GM19023 (cell line): ENCODE measurements around the gene PELI2.

Experiments used
- ATAC-seq: cut with Tn5 transposase; IDR thresholded peaks from one replicate; pipeline ENCODE4 v1.9.1; 2021; ENCODE audit warnings: mild to moderate bottlenecking, moderate library complexity; ENCODE audit not compliant: unreplicated experiment

The PELI2 gene

DNA sequence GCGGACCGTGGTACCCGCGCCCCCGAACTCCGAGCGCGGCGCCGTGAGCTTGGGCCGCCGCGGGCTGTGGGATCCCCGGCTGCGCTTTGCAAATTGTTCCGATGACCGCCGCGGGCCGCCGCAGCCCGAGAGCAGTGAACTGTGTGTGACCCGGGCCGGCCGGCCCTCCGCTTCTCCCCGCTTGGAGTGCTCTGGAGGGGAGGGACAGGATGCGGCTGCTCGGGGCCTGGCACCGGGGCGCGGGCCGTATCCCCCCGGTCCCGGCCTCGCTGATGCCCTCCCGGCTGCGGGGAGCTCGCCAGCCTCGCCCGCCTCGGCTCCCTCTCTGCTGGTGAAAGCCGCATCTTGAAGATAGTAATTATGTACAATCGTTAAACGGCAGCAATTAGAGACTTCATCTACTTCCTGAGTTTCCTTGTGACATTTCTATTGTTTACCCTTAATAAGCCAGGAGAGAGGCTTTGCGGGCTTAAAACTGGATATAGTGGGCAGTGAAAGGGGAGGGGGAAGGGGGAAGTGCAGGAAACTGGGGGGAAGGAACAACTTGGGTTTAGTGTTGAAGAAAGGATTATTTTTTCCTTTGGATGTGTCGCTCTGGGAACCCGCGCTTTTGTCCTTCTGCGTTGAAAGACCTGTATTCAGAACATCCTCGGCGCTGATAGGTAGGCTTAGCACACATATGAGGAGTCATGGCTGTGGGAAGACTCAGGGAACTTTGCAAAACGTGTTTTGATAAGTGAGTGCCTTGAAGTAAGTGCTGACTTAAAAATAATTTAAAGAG, 1.2 kb downstream of the PELI2 start:
- no peak for ATAC-seq

DNA sequence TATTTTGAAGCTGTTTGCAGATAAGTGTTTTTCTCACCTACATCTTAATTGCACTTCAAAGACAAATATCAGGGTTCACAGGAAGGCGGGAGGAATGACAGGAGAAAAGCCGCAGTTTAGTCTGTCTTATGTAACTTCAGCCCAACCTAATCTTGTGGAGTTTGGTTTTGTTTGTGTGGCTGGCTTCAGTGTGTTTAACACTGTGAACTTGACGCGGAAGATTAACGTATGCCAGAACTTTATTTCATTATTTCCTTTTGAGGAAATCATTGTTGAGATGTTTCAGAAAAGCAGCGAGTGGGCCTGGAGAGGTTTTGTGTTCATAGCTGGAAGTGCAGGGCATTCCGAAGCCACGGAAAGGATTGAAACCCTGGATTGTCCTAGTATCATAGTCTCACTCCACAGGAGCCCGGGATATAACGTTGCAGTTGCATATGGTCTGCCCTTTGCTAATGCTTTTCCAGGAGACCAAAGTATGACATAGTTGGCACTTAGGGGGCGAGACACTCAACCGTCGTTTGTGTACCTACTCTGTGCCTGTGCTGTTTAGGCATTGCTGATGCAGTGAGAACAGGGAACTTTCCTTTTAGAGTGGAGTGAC, 2.0 kb downstream of the PELI2 start:
- no peak for ATAC-seq

DNA sequence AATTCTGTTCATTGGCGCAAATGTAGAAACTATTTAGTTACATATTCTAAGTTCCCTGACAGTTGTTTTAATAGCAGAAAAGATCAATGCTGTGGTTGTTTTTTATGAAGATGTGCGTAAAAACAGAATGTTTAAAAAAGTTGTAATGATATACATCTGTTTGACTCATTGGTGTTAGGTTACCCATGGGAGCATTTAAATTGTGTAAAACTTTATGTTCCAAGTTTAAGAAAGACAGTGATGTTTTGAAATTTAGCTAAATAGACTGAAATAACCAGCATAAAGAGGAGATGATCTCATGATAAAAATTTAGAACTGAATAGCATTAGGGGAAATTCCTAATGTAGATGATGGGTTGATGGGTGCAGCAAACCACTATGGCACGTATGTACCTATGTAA, 3.6 kb downstream of the PELI2 start:
- ATAC-seq = no peak

DNA sequence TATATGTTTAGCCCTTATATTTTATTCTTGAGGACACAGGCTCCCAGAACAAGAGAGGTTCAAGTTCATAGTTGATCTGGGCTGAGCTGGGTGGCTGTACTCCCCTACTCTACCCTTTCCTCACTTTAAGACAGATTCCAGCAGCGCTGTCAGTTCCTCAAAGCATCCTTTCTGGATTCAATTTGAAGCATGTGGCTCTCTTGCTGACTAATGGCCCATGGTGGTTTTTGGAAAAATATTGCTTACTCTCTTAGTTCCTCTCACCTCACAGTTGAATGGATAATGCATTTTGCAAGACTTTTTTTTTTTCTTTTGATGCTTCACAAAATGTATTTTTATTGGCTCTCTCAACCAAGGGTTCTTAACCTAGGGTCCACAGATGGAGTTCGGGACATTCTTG, 4.1 kb downstream of the PELI2 start:
- no peak for ATAC-seq

DNA sequence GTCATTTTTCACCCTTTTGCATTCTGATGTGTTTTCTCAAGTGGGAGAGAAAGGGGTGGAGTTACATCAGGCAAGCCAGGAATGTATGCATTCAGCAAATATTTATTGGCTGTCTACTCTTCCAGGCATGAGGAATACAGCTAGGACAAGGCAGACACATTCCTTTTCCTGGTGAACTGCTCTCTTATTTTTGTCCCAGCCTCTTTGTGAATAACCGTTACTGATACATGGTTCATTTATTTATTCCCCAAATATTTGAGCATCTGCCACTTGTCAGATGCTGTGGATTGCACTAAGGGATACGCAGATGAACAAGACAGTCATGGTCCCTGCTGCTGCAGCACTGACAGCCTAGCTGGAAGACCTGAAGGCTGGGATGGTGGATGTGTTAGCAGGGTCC, 6.1 kb downstream of the PELI2 start:
- ATAC-seq = no peak

DNA sequence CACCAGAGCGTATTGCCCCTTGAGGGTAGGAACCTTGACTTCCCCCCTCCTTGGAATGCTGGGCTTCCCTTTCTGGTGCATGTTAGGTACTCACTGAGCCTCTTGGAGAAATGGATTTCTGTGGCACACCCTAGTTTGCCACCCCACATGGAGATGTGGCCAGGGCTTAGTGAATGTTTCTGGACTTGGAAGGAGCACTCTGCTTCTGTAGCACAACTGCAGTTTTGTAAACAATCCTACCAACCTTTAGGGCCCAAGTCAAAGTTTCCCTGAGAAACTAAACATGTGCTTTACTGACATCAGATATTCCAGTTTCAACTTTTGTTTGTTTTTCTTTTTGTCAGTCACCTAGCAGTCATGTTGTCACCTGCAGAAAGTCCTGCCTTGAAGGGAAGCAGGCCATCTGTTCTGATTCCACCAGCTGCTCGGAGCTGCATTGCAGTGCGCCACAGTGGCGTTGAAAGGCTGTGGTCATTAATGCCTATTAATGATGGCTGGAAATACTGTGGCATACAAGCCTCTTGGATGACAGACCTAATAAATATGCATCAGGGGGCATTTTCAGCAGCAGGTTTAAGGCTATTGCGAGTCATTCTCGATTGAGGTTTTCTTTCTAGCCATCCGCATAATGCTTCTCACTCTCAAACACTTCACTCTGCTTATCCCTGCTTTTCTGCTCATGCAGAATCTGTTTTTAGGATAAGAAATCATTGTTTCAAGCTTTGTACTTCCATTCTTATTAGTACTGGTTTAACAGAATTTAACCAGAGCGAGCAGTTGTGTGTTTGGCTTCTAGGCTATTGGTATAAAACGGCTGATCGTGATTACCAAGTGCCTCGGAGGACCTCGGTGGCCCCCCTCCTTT, 7.8 kb downstream of the PELI2 start:
- ATAC-seq = no peak

DNA sequence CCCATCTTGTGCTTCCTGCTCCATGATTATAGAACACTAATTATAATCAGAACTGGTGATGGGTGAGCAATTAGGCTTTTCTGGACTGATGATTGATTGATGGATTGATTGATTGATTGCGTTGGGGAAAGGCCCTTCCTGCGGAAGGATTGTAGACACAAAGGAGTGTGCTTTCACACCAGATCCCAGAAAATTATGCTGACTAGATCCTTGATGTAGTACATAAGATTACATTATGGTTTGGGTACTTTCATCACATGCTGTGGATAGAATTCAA, 8.4 kb downstream of the PELI2 start:
- ATAC-seq = no peak

DNA sequence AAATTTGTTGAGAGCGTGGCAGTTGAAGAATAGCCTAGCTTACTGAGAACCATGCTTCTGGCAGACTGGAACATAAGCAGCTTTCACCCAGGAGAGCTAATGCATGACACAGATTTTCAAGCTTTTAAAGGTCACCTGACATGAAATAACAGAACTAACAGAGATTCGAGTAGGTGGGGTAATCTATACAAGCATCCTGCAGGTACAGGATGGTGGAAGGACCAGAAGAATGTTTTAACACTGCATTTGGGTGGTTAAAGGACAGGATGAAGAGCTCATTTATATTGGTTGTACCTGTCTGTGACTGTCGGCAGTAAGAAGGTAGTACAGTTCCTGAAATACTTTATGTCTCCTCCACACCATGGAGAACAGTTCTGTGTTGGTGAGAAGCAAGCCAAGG, 8.9 kb downstream of the PELI2 start:
- no peak for ATAC-seq

DNA sequence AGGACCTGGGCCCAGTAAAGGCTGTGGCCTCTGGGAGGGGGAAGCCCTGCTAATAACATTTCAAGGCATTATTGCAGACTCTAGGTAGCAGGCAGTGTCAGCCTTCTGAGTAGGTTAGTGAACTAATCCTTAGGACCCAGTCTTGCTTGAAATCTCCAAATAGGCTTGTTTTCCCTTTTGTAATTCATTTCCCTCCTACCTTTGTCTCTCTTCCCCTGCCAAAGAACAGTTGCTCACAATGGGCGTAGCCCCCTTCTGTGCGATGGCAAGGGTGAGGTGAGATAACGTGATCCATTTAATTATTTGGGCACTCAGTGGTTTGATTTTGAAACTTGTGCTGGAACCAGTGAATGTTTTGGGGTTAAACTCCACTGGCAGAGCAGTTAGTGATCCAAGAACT, 10.9 kb downstream of the PELI2 start:
- ATAC-seq = no peak

DNA sequence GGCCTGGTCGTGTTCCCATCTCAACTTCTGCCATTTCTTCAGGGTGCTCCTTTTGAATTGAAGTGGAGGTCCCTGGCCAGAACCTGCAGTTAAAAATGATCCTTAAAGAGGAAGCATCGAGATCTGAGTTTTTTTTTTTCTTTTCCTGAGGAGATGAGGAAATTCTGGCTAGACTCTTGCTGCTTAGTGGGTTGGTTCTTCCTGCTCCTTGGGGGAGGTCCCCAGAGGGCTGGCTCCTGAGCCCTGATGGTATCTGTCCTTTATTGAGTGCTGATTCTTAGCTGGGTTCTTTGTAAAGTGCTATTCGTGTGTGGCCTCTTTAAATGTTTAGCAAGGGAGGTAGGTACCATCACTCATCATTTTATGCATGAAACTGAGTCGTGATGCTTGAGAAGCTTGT, 11.7 kb downstream of the PELI2 start:
- ATAC-seq = no peak

DNA sequence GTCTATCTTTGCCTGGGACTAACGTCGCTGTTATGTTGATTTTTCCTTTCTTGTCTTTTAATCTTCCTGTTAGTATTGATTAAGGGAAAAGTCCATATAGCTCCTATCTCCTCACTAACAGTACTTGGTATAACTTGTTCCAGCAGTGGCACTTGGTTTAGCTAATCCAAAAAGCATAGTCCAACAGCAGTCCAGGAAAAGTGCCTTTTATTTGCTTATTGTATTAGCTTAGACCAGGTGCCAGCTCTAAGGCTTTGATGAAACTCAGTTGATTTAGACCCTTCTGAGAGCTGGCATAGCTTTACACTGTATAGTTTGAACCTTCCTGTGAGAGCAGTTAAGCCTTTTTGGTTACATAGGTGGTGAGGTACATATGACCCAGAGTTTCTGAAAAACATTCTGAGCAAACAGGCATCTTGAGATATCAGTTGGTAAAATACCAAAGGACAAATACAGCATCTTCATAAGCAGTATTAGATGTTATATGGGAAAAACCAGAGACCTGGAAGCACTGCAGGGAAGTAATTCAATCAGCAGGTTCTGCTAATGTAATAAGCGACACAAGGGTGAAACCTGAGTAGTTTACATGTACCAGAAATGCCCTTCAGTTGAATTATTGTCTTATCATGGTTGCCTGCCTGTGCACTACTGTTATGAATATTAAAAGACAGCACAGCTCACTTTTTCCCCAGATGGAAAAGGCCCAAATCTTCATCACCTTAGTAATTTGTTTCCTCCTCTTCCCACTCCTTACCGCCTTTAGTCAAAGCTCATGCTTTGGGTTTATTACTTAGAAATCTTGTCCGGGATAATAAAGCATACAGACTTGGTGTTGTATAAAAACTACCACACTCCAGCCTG, 13.0 kb downstream of the PELI2 start:
- ATAC-seq = no peak

DNA sequence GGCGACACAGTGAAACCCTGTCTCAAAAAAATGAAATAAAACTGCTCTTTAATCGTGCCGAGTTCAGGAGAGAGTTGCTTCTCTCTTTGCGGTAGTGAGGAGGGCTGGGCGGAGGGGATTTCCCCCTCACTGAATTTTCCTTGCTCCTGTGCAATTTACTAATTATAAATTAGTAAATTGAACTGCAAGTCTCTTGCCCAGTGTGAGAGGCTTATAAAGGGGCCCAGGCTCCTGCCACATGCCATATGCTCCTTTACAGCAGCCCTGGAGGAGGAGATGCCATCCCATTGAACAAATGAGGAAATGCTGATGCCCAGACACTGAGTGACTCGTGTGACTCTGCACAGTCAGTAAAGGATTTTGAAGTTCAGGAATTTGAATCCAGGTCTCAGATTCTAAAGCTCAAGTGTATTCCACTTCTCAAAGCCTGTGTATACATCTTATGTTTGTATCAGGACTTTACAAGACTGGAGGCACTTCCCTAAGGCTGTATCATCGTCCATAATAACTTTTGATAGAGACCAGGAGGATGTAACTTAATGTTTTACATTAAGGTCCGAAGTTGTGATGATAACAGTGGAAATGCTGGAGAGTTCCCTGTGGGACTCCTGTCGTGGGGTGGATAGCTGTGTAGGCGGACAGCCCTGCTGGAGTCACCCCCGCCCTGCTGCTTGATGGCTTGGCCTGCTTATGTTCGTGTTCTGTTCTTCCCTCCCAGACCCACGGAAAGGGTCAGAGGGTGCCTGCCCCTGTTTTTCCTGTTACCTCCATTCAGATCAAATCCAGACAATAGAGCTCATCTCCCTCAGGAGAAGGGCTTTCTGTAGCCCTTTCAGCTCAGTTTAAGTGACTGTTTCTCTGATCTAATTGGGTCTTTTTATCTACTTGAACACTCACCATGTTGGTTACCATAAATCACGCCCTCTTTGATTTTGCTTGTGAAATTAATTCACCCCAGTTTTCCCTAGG, 13.9 kb downstream of the PELI2 start:
- no peak for ATAC-seq

DNA sequence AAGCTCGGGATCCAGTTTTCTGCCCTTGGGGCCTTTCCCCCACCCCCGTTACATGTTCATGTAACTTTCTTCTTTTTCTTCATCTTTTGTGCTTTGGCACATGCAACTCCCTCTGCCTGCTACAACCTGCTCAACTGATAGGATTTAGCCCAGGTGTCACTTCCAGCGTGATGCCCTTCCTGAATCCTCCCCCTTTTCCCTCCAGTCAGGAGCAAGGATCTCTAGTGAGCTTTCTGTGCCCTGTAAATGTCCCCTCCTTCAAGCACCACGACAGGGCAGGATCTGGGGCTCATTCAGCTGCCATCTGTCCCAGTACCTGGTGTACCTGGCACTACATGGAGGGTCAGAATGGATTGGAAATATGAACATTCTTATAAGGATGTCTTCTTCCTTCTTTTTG, 15.3 kb downstream of the PELI2 start:
- ATAC-seq = no peak

DNA sequence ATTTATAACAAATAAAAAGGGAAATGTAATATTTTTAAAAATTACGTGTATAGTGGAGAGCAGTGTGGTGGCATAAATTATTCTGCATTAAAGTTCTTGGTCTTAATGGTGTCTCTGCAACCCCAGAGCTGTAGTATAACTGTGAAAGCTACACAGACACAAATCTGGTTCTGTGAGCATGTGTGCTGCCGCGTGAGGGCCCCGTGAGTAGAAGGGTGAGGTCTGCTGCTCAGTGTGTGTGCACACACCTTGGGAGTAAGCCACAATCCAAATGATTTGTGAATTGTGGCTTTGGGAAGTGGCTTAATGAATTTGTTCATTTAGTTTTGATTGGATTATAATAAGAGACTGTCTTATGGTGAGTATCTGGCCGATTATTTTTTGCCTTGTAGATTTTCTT, 16.8 kb downstream of the PELI2 start:
- no peak for ATAC-seq

DNA sequence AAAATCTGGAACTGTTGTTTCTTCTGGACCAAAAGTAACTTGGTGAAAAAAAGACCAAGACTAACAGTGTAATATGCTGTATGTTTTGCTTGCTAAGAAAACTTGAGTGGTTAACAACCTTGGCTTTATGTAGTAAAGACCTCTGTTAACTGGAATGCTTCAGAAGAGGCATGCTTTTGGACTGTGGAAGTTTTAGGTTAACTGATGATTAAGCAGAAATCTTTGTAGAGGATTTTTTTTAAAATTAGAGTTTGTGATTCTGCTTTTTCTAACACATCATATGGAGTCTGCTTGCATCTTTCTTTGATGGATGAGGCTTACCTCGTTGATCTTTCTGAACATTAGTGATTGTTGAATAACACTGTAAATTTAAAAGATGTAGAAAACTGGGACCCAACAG, 17.5 kb downstream of the PELI2 start:
- no peak for ATAC-seq

DNA sequence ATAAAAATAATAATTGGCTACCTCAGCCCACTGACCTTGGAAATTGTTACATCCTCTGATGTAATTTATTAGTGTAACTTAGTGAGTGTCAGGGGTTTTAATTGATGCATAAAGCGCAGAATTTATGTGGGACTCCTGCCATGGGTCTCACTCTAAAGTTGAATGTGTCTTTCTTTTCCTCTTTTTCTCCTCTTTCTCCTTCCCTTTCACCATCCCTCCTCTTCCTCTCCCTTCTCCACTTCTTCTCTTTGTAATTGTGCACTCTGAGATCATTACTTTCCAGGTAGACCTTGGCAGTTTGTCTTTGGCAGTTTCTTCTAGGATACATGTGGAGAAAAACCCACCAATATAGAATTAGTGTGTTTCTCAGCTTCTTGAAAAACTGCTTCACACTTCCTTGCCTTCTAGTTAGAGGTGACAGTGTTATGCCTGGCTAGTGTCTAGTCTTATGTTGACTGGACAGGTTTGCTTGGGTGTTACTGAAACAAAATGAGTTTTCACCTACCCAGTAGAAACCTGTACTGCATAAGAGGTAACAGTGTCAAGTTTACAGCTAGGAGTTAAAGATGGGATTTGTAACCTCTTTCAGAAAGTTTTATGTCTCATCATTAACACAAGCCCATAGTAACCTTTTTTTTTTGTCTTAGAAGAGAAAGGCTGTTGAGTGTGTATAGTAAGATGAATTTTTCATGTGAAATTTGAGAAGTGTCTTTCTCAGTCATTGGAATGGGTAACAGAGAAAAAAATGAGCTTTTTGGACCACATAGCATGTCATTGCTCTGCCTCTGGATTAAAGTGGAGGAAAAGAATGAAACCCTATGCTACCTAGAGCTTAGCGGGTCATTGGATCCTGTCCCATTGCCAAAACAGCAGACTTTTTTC, 18.6 kb downstream of the PELI2 start:
- ATAC-seq = no peak

DNA sequence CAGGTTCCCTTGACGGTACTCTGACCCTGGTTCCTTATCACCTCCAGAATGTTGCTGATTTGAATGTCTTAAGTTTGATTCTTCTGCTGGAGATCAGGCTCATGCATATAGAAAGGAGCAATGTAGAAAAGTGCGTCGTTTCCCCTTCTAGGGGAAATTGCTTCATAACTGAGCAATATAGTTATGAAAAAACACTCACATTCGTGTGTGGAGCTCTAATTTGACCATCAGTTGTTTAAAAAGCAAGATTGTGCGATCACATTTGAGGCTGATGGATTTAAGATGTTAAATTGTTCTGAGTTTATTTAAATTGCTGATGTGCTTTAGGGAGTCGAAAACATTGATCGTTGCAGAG, 19.2 kb downstream of the PELI2 start:
- no peak for ATAC-seq

DNA sequence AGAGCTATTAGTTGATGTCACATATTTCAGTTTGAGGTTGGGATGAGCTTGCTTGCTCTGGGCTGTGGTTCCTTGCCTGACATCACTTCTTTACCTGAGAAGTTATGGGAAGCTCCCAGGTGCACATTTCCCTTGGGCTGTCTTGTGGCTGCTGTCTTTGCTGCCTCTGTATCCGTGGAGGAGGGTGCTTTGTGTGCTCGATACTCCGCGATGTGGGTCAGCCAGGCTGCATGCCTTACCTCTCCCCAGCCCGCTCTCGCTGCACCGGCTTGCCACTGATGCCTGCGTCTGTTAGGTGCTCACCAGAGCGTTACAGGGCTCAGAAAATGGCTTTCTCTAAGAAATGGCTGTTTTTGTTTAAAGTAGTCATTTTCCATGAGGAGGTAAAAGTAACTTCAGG, 19.6 kb downstream of the PELI2 start:
- no peak for ATAC-seq

DNA sequence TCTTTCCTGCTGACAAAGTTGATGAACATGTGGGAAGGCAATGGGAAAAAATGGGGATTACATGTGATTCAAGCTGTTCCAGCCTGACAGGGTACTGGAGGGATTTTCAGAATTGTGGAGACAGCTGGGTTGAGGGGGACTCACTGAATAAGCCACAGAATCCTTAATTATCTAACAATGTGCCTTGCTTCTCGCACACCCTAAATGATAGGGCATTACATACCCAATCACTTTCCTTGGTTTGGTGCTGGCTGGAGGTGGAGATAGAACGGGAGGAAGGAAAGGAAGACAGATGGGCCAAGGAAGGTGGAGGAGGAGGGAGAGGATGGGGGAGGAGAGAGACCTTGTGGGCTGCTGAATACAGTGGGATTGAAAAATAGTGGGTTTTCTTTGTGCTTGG, 20.7 kb downstream of the PELI2 start:
- no peak for ATAC-seq
